HG02885 (cell line): Measurements from ENCODE around the gene ATXN7.
A peak's percentile ranks its signal among the peaks of the same experiment; 100 is the strongest.

ENCODE experiments used
- ATAC-seq: cut with Tn5 transposase; IDR thresholded peaks from one replicate; pipeline ENCODE4 v1.9.1; 2021; ENCODE audit warnings: mild to moderate bottlenecking; ENCODE audit not compliant: unreplicated experiment, poor library complexity

Gene ATXN7

DNA sequence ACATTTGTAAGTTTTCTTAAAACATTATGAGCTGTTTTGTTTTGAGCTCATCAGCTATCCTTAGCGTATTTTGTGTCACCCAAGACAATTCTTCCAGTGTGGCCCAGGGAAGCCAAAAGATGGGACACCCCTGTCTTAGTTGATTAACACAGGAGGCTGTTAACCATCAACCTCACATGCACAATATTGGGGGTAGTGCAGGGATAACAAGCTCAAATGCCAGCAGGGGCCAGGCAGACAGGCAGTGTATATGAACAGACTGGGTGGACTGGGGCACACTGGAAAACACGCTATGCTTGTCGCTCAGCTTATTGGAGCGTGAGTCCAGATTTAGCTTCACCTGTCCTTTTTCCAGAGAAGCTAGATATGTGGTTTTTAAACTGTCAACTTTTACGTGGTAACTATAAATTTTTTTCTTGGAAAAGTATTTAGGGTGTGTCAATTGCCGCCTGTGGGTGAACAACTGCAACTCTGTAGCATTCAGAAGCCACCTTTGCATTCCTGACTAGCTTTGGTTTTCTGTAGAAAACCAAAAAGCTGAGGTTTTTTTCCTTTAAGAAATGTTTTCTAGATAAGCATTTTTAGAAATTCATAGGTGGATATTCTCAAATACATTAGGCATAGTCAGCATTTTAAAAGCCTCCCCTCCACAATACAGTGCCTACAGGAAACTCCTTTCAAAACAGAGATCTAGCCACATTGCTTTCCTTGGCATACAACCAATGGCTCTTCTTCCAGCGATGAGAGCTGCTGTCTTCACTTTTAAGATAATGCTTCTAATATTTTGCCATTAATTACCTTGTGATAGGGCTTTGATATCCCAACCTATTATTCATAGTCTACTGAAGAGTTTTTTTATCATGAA is 145.1 kb downstream of the ATXN7 start:
- no peak for ATAC-seq

DNA sequence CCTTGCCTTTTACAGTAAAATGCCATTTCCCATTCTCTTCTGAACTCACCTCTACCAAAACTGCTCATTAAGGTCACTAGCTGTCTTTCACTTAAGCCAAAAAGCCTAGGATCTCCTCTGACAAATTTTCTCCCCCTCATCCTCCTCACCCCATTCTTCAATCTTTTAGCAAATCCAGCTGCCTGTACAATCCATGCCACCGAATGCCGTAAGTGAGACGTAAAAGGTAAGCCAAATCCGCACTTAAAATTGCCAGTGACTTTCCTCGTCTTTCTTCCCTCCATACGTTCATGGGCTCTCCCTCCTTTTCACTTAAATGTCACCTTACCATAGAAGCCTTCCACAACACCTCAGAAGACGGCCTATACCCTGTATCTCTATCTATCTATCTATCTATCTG is 145.9 kb downstream of the ATXN7 start:
- no peak for ATAC-seq

- ATAC-seq: no peak
Measured at GRCh38 chr3:64010199-64010598, 146.5 kb downstream of the ATXN7 start.

GRCh38 chr3:64011685-64012084 is 148.0 kb downstream of the ATXN7 start:
- ATAC-seq: no peak

GRCh38 chr3:64016941-64017620 is 153.4 kb downstream of the ATXN7 start:
- no peak for ATAC-seq

- ATAC-seq: no peak
Measured at GRCh38 chr3:64019271-64019670, 155.6 kb downstream of the ATXN7 start.

DNA sequence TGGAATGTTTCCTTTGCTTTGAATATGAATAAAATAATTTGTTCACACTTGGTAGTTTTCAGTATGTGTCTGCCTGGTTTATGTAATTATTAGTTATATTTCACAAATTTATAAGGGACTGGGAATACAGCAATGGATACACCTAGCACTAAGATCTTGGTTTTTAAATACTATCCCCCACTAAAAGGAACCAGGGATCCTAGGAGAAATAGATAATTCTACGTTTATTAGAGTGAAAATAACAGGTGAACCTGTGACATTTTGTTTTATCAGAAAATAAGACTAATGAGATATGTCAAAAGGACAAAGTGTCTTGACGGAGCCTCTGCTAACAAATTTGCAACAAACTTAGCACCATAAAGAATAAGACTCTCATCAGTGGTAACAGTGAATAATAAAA is 156.2 kb downstream of the ATXN7 start:
- no peak for ATAC-seq

DNA sequence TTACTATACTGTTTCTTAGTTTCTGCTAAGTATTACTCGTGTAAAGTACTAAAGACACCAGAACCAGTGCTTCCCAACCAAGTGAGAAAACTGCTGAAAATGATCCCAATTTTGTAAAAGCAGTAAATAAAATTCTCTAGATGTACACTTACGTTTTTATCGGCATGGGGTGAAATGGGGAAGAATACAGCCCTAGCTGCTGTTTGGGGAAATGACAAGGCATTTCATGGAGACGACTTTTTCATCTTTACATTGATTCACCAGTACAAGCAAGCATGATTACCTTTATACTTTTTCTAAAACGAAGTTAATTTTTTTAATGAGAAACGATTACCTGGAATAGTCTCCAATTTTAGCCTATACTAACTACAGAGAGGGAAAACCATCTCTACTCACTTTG is 158.3 kb downstream of the ATXN7 start:
- ATAC-seq: no peak

DNA sequence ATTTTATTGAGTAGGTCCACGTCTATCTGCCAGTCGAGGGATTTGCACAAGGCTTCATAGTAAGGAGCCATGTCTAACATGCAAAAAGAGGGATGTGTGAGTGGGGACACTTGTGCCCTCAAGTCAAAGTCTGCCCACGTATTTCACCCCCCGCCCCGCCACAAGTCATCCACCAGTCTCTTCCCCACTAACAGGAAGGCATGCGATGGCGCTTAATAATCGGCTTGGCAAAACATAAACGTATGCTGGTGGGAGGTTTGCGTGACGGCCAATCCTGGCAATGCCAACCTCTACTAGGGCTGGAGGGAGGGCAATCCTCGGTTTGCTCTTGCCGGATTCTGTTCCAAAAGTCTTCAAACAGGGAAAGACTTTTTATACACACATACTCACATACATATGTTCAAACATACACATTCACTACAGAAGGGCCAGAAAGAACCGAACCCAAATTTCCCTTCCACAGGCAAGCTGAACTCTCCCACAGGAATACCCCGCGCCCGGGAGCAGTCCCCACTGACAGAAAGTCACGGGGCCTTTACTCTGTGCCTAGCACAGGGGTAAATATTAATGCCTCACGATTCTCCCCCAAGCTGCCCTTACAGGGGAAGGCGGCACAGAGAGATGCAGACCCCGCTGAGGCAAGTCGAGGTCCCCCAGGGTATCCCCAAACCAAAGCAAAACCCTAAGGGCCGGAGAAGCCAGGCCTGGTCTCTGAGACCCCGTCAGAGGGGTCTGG is 159.0 kb downstream of the ATXN7 start:
- ATAC-seq: peak; percentile 16

- ATAC-seq: peak; percentile 97
Measured at GRCh38 chr3:64023187-64023860, 159.7 kb downstream of the ATXN7 start, which contains the start of gene PSMD6. Gene PSMD6, minus strand, starts transcription at chr3:64023494. Its CDS starts 75 bp downstream, at chr3:64023419.

DNA sequence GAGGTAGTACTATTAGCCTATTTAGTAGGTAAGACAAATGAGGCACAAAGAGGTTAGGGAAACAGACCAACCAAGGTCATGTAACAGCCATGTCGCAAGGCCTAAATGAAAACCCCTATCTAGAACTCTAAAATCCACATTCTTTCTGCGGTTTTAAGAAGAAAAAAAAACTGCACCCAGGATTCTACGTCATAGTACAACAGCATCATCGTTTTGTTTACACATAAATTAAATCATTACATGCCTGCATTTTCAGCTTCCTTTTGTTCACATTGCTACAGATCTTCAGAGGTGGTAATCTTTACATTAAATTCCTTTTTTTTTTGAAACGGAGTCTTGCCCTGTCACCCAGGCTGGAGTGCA is 160.2 kb downstream of the ATXN7 start:
- ATAC-seq: no peak

- ATAC-seq: no peak
Measured at GRCh38 chr3:64026346-64026745, 162.7 kb downstream of the ATXN7 start.

DNA sequence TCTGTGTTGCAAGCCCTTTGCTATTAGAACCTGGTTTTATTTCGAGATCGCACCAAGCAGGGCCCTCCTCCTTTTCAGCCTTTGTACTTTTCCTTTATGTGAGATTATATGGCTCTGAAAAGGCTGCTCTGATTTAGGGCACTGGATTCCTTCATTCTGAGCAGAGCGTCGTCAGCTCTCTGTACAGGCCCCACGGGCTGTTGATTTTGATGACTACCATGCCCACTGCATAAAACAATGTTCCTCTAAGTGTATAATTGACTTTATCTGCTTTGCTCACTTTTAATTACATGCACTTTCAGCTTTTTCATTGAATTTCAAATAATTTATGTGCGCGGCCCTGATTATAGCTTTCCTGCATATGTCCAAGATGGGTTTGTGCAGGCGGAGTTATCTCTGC is 164.0 kb downstream of the ATXN7 start:
- ATAC-seq: no peak

GRCh38 chr3:64028754-64029153 is 165.1 kb downstream of the ATXN7 start:
- ATAC-seq: no peak

DNA sequence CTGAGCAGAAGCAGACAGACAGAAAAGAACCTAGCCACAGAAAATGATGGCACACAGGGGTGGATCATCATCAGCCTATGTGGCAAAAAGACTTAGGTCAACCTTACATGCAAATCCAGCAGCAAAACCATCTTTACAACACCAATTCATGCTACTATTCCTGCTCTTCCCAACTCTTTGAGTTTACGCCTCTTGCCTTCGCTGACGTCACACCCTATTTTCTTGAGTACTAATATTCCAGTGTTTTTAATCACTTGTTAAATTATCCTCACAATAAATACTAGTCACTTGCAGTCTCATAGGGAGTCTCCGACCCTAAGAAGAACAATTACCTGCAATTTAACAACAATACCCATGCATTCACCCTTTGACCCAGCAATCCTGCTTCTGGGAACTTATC is 165.6 kb downstream of the ATXN7 start:
- ATAC-seq: no peak

- peak; percentile 98 for ATAC-seq
Measured at GRCh38 chr3:64030741-64031140, 167.1 kb downstream of the ATXN7 start.

DNA sequence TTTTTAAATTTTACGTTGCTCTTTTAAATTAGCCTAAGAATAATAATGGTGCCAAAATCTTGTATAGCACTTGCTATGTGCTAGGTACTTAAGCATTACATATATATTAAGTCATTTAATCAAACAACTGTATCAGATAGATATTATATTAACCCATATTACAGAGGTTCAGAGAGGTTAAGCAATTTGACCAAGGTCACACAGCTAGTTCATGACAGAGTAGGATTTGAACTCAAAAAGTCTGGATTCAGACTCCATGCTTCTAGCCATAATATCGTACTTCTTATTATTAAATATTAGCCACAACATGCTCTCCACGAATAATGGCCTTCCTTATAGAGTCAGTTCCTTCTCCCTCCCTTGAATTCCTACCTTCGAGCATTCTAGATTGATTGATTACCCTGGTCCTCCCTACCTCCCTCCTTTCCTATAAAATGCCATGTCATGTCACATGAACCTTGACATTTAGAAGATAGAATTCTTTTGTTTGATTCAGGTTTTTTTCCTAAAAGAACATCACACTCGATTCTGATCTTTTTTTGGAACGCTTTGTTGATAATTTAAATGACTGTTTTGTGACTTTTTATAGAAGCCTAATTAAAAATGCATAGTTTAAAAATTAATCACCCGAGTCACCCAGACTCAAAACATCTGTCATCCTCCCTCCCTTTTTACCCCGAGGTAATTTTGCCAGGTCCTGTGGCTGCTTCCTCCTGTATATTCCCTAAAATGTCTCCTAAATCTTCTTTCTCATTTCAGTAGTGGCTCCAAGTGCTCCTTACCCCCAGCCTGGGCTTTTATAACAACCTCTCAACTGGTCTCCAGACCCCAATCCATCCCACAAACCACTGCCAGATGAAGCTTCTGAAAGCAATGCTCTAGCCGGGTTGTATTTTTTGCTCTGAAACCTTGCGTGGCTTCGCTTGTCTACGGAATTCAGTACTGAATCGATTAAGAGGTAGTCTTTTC is 168.2 kb downstream of the ATXN7 start:
- no peak for ATAC-seq

DNA sequence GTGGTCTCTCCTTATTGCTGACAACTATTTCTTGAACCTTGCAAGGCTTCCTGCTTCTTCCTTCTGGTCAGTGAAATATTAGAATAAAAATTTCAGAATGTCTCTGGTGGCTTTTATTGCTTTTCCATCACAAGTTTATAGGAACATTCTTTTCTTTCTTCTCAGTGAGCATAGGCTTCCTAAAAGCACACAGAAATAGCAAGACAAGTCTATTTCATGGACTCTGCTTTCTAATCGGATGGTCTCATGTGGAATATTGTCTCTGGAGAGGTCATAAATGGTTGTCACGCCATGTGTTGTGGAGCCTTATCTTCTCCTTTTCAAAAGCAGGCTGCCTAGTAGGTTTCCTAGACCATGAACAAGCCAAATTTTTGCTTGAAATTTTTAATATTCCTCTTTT is 169.4 kb downstream of the ATXN7 start:
- no peak for ATAC-seq

- no peak for ATAC-seq
Measured at GRCh38 chr3:64037084-64037483, 173.4 kb downstream of the ATXN7 start.
